K562 (cell line): ENCODE data around the gene KCNG1. TPM values are rescaled to one million over a fixed set of nuclear protein-coding genes. Genes with fewer than 3 reads are reported as not detected.
A peak's percentile ranks its signal among the peaks of the same experiment; 100 is the strongest.

Experiments used
- LCOR ChIP-seq: sonication (generic); formaldehyde crosslinking; IDR thresholded peaks from 2 replicates; pipeline ENCODE4 v1.8.0; 2022; ENCODE audit warnings: mild to moderate bottlenecking, missing genetic modification reagents
- RBBP5 ChIP-seq: fragments of 200-600 bp; sonication (generic); IDR thresholded peaks from 2 replicates; pipeline ENCODE4 v1.6.1; 2012; ENCODE audit warnings: borderline replicate concordance, mild to moderate bottlenecking, low read length, control low read depth, inconsistent platforms; ENCODE audit not compliant: insufficient read depth, poor library complexity, severe bottlenecking
- RREB1 ChIP-seq: fragments of 250-450 bp; sonication (Bioruptor Pico); IDR thresholded peaks from 2 replicates; pipeline ENCODE4 v1.4.0; 2020
- ZEB2 ChIP-seq: fragments of 450-650 bp; IDR thresholded peaks from 2 replicates; pipeline ENCODE4 v1.6.1; 2016
- ZFX ChIP-seq: sonication (generic); formaldehyde crosslinking; IDR thresholded peaks from 2 replicates; pipeline ENCODE4 v1.8.0; 2022; ENCODE audit warnings: mild to moderate bottlenecking, missing genetic modification reagents, moderate library complexity
- polyA plus RNA-seq, 8 experiments: library from polyadenylated mRNA; depleted of rRNA in 4 of 8; stranded (reverse) in 5 of 8; unstranded in 3 of 8; fragments of >200 nt; fragmentation: Nextera tagmentation in 2 of 8; fragmentation: Illumina TruSeq in 1 of 8; extraction: Ambion mirVana in 2 of 8; extraction: Trizol in 1 of 8; gene quantifications; 2 replicates each; pipeline versions ENCODE4 v1.2.1 to v1.2.3, GENCODE V29; 2011 to 2014; ENCODE audit warnings: inconsistent platforms in 1 of 8, missing spikeins in 1 of 8
- total RNA-seq, 7 experiments: library from RNA; depleted of rRNA in 6 of 7; stranded (reverse); fragments of >200 nt in 6 of 7; fragmentation: Illumina TruSeq in 2 of 7; extraction: Trizol in 2 of 7; gene quantifications; 2 replicates each; pipeline versions ENCODE4 v1.2.1 to v1.2.3, GENCODE V29; 2011 to 2021; ENCODE audit warnings: low replicate concordance in 1 of 7
- TF ChIP-seq, protein P1 (sequence below), 2 experiments: fragments of 450-650 bp in 1 of 2; sonication (generic) in 1 of 2; formaldehyde crosslinking in 1 of 2; IDR thresholded peaks; 2 replicates each; pipeline versions ENCODE4 v1.7.1 to v1.9.0; 2016 to 2022; ENCODE audit warnings: inconsistent platforms in 1 of 2, mild to moderate bottlenecking in 1 of 2, missing genetic modification reagents in 1 of 2
- TF ChIP-seq, protein P2 (sequence below), 2 experiments: fragments of 200-800 bp in 1 of 2; sonication (Bioruptor generic) in 1 of 2; sonication (generic) in 1 of 2; formaldehyde crosslinking in 1 of 2; IDR thresholded peaks in 1 of 2; conservative IDR thresholded peaks in 1 of 2; 2 replicates each; pipeline versions ENCODE4 v1.5.0 to v1.6.1; 2016 to 2020; ENCODE audit warnings: missing compliant biosample characterization in 1 of 2, missing genetic modification characterization in 1 of 2, missing genetic modification reagents in 1 of 2

The KCNG1 gene
- total and polyA plus RNA-seq, 9 of the 15 experiments (the other 6 are each of a cell fraction or from before 2014, with no cell fraction given) = 0.06 to 1.5 (median 0.22) TPM; not detected in 2

DNA sequence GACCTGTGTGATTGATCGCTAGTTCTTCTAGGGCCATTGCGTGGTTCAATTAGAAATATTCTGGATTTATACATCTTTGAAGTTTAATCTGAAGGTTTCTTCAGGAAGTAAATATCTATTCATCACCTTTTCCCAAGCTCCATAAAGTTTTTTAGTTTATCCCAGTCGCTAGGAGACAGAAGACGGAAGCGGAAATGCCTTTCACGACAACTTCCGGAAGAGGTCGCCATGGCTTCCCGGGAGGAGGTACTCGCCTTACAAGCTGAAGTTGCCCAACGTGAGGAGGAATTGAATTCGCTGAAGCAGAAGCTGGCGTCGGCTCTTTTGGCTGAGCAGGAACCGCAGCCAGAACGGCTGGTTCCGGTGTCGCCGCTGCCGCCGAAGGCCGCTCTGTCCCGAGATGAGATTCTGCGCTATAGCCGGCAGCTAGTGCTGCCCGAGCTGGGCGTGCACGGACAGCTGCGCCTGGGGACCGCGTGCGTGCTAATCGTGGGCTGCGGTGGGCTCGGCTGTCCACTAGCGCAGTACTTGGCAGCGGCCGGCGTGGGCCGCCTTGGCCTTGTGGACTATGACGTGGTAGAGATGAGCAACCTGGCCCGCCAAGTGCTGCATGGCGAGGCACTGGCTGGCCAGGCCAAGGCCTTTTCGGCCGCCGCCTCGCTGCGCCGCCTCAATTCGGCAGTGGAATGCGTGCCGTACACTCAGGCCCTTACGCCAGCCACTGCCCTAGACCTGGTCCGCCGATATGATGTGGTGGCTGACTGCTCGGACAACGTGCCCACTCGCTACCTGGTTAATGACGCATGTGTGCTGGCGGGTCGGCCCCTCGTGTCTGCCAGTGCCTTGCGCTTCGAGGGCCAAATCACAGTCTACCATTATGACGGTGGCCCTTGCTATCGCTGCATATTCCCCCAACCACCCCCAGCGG lies 64.0 kb downstream of the KCNG1 start, which contains the start of gene MOCS3 (continued):
- TF ChIP-seq, protein P1, sequence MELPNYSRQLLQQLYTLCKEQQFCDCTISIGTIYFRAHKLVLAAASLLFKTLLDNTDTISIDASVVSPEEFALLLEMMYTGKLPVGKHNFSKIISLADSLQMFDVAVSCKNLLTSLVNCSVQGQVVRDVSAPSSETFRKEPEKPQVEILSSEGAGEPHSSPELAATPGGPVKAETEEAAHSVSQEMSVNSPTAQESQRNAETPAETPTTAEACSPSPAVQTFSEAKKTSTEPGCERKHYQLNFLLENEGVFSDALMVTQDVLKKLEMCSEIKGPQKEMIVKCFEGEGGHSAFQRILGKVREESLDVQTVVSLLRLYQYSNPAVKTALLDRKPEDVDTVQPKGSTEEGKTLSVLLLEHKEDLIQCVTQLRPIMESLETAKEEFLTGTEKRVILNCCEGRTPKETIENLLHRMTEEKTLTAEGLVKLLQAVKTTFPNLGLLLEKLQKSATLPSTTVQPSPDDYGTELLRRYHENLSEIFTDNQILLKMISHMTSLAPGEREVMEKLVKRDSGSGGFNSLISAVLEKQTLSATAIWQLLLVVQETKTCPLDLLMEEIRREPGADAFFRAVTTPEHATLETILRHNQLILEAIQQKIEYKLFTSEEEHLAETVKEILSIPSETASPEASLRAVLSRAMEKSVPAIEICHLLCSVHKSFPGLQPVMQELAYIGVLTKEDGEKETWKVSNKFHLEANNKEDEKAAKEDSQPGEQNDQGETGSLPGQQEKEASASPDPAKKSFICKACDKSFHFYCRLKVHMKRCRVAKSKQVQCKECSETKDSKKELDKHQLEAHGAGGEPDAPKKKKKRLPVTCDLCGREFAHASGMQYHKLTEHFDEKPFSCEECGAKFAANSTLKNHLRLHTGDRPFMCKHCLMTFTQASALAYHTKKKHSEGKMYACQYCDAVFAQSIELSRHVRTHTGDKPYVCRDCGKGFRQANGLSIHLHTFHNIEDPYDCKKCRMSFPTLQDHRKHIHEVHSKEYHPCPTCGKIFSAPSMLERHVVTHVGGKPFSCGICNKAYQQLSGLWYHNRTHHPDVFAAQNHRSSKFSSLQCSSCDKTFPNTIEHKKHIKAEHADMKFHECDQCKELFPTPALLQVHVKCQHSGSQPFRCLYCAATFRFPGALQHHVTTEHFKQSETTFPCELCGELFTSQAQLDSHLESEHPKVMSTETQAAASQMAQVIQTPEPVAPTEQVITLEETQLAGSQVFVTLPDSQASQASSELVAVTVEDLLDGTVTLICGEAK (IDR thresholded peaks at IDR 0.05) = peak; percentile 98
- TF ChIP-seq, protein P1 (CRISPR knock-in tag; IDR thresholded peaks at IDR 0.05) = no peak
- TF ChIP-seq, protein P2, sequence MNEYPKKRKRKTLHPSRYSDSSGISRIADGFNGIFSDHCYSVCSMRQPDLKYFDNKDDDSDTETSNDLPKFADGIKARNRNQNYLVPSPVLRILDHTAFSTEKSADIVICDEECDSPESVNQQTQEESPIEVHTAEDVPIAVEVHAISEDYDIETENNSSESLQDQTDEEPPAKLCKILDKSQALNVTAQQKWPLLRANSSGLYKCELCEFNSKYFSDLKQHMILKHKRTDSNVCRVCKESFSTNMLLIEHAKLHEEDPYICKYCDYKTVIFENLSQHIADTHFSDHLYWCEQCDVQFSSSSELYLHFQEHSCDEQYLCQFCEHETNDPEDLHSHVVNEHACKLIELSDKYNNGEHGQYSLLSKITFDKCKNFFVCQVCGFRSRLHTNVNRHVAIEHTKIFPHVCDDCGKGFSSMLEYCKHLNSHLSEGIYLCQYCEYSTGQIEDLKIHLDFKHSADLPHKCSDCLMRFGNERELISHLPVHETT (CRISPR knock-in tag; conservative IDR thresholded peaks at IDR 0.05 in 1 of 2, IDR thresholded peaks at IDR 0.05 in 1 of 2) = peak in 1 of 2 experiments; percentile 40; a peak in 1 of 4 replicates
- TF ChIP-seq ZFX = peak; percentile 55
- 0 out of 2 replicates have a peak, but pooled peaks have one; percentile 35 for TF ChIP-seq RREB1
- peak; percentile 91 for TF ChIP-seq RBBP5
- 0 out of 2 replicates have a peak, but pooled peaks have one; percentile 9 for TF ChIP-seq ZEB2
- TF ChIP-seq LCOR (CRISPR knock-in tag) = peak; percentile 68; the same call in 1 of the 2 replicates
